ENCODE results near the gene SMIM5.
A peak's percentile ranks its signal among the peaks of the same experiment; 100 is the strongest.

GRCh38 chr17:75601057-75601987 lies 31.9 kb upstream of the SMIM5 start:
- TF ChIP-seq CTCF (IDR thresholded peaks at IDR 0.05) (peak; percentile 54 to 79 (median 62)), POLR2A (IDR thresholded peaks at IDR 0.05) (no peak)
